ENCODE results near the gene KRTAP4-5. TPM values are rescaled to one million over a fixed set of nuclear protein-coding genes. Genes with fewer than 3 reads are reported as not detected.
"Not testable (repeated sequence)": the region's sequence is repeated elsewhere in the genome, so short reads cannot be mapped to it uniquely, and the experiment has no call there.

The KRTAP4-5 gene
- total RNA-seq, 1 donor from 2014 or later, result not detected

GRCh38 chr17:41153856-41154255 lies 4.2 kb upstream of the KRTAP4-5 start:
- TF ChIP-seq CTCF (IDR thresholded peaks at IDR 0.05; ENCODE audit: insufficient read depth, low read depth, low read length), result no peak
- no peak for TF ChIP-seq EZH2 (IDR thresholded peaks at IDR 0.05; ENCODE audit: insufficient read depth, low read length)
- FAIRE-seq, result no peak
- H3K36me3 ChIP-seq (ENCODE audit: insufficient read depth, low read length), result no peaks in the 10 kb centered on the region
- H3K4me3 ChIP-seq (ENCODE audit: insufficient read depth, low read depth, low read length), result no peak overlapping the region
- H3K9me3 ChIP-seq (ENCODE audit: insufficient read depth, low read depth, low read length), result no peaks in the 10 kb centered on the region
- no peaks in the 10 kb centered on the region for H4K20me1 ChIP-seq (ENCODE audit: insufficient read depth, low read length)
- Mint-ChIP-seq H3K27me3 (ENCODE audit: low read depth, unreplicated experiment) (peaks cover 5% of the 10 kb centered on the region), H3K27ac (ENCODE audit: unreplicated experiment) (no peak overlapping the region), H3K9me3 (ENCODE audit: unreplicated experiment) (no peaks in the 10 kb centered on the region), H3K4me3 (ENCODE audit: unreplicated experiment) (no peak overlapping the region), H3K36me3 (ENCODE audit: low read depth, unreplicated experiment) (no peaks in the 10 kb centered on the region), H3K4me1 (ENCODE audit: low read depth, unreplicated experiment) (no peaks in the 10 kb centered on the region)
- H3K9ac ChIP-seq (ENCODE audit: low read length), result no peak overlapping the region
- H2AFZ ChIP-seq (ENCODE audit: low read depth, low read length), result no peak overlapping the region
- no peak for DNase-seq (ENCODE audit: low read depth)
- H3K27ac ChIP-seq (ENCODE audit: low read depth, low read length), result no peak overlapping the region
- no peak overlapping the region for H3K4me2 ChIP-seq (ENCODE audit: low read length)
- no peaks in the 10 kb centered on the region for H3K4me1 ChIP-seq (ENCODE audit: insufficient read depth, low read length)
- no peaks in the 10 kb centered on the region for H3K79me2 ChIP-seq (ENCODE audit: insufficient read depth, low read length)
- H3K27me3 ChIP-seq (ENCODE audit: insufficient read depth, low read length), result no peaks in the 10 kb centered on the region

GRCh38 chr17:41151525-41151924 lies 1.9 kb upstream of the KRTAP4-5 start:
- Histone ChIP-seq H3K79me2 (ENCODE audit: insufficient read depth, low read length) (no peaks in the 10 kb centered on the region), H2AFZ (ENCODE audit: low read depth, low read length) (no peak overlapping the region), H3K27ac (ENCODE audit: low read depth, low read length) (no peak overlapping the region), H3K9ac (ENCODE audit: low read length) (no peak overlapping the region), H3K4me1 (ENCODE audit: insufficient read depth, low read length) (no peaks in the 10 kb centered on the region), H3K4me3 (ENCODE audit: insufficient read depth, low read depth, low read length) (no peak overlapping the region), H3K36me3 (ENCODE audit: insufficient read depth, low read length) (no peaks in the 10 kb centered on the region), H4K20me1 (ENCODE audit: insufficient read depth, low read length) (no peaks in the 10 kb centered on the region), H3K4me2 (ENCODE audit: low read length) (no peak overlapping the region), H3K27me3 (ENCODE audit: insufficient read depth, low read length) (no peaks in the 10 kb centered on the region), H3K9me3 (ENCODE audit: insufficient read depth, low read depth, low read length) (no peaks in the 10 kb centered on the region)
- Mint-ChIP-seq H3K27me3 (ENCODE audit: low read depth, unreplicated experiment) (peaks cover 5% of the 10 kb centered on the region), H3K4me3 (ENCODE audit: unreplicated experiment) (no peak overlapping the region), H3K36me3 (ENCODE audit: low read depth, unreplicated experiment) (no peaks in the 10 kb centered on the region), H3K27ac (ENCODE audit: unreplicated experiment) (no peak overlapping the region), H3K4me1 (ENCODE audit: low read depth, unreplicated experiment) (no peaks in the 10 kb centered on the region), H3K9me3 (ENCODE audit: unreplicated experiment) (no peaks in the 10 kb centered on the region)
- TF ChIP-seq EZH2 (IDR thresholded peaks at IDR 0.05; ENCODE audit: insufficient read depth, low read length) (no peak), CTCF (IDR thresholded peaks at IDR 0.05; ENCODE audit: insufficient read depth, low read depth, low read length) (no peak)
- no peak for DNase-seq (ENCODE audit: low read depth)
- no peak for FAIRE-seq

- Histone ChIP-seq H3K27ac (ENCODE audit: low read depth, low read length) (no peak overlapping the region), H3K9me3 (ENCODE audit: insufficient read depth, low read depth, low read length) (no peaks in the 10 kb centered on the region), H4K20me1 (ENCODE audit: insufficient read depth, low read length) (no peaks in the 10 kb centered on the region), H3K4me3 (ENCODE audit: insufficient read depth, low read depth, low read length) (no peak overlapping the region), H2AFZ (ENCODE audit: low read depth, low read length) (no peak overlapping the region), H3K79me2 (ENCODE audit: insufficient read depth, low read length) (no peaks in the 10 kb centered on the region), H3K27me3 (ENCODE audit: insufficient read depth, low read length) (no peaks in the 10 kb centered on the region), H3K36me3 (ENCODE audit: insufficient read depth, low read length) (no peaks in the 10 kb centered on the region), H3K4me2 (ENCODE audit: low read length) (no peak overlapping the region), H3K9ac (ENCODE audit: low read length) (no peak overlapping the region), H3K4me1 (ENCODE audit: insufficient read depth, low read length) (no peaks in the 10 kb centered on the region)
- Mint-ChIP-seq H3K36me3 (ENCODE audit: low read depth, unreplicated experiment) (no peaks in the 10 kb centered on the region), H3K27ac (ENCODE audit: unreplicated experiment) (no peak overlapping the region), H3K9me3 (ENCODE audit: unreplicated experiment) (no peaks in the 10 kb centered on the region), H3K27me3 (ENCODE audit: low read depth, unreplicated experiment) (peaks cover 5% of the 10 kb centered on the region), H3K4me3 (ENCODE audit: unreplicated experiment) (no peak overlapping the region), H3K4me1 (ENCODE audit: low read depth, unreplicated experiment) (no peaks in the 10 kb centered on the region)
- DNase-seq (ENCODE audit: low read depth), result no peak
- no peak for FAIRE-seq
- TF ChIP-seq EZH2 (IDR thresholded peaks at IDR 0.05; ENCODE audit: insufficient read depth, low read length) (no peak), CTCF (IDR thresholded peaks at IDR 0.05; ENCODE audit: insufficient read depth, low read depth, low read length) (no peak)
Measured at GRCh38 chr17:41150026-41150425, 401 bp upstream of the KRTAP4-5 start.

DNA sequence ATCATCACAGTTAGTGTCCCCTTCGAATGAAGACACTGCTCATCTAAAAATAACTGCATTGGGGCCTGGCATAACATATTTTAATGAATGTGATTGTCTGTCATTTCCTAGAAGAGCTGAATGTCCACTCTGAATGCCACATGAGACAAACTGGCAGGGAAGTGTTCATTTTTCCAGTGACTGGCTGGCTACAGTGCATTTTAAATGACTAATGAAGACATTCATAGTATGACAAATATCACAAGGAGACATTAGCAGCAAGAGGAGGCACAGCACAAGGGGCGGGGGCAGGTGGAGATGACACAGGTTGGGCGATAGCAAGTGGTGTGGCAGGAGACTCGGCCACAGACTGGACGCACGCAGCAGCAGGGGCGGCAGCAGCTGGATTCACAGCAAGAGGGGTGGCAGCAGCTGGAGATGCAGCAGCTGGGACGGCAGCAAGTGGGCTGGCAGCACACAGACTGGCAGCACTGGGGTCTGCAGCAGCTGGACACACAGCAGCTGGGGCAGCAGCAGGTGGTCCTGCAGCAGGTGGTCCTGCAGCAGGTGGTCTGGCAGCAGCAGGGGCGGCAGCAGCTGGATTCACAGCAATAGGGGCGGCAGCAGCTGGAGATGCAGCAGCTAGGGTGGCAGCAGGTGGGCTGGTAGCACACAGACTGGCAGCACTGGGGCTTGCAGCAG lies 514 bp downstream of the KRTAP4-5 start:
- not testable (repeated sequence) for H3K4me1 ChIP-seq (ENCODE audit: insufficient read depth, low read length); H3K27me3 ChIP-seq (ENCODE audit: insufficient read depth, low read length); H4K20me1 ChIP-seq (ENCODE audit: insufficient read depth, low read length); H3K9ac ChIP-seq (ENCODE audit: low read length); H2AFZ ChIP-seq (ENCODE audit: low read depth, low read length); H3K27ac Mint-ChIP-seq (ENCODE audit: unreplicated experiment); H3K9me3 ChIP-seq (ENCODE audit: insufficient read depth, low read depth, low read length); H3K9me3 Mint-ChIP-seq (ENCODE audit: unreplicated experiment); H3K36me3 Mint-ChIP-seq (ENCODE audit: low read depth, unreplicated experiment); H3K27ac ChIP-seq (ENCODE audit: low read depth, low read length); DNase-seq (ENCODE audit: low read depth); H3K79me2 ChIP-seq (ENCODE audit: insufficient read depth, low read length); FAIRE-seq; H3K4me1 Mint-ChIP-seq (ENCODE audit: low read depth, unreplicated experiment); H3K4me3 ChIP-seq (ENCODE audit: insufficient read depth, low read depth, low read length); H3K4me3 Mint-ChIP-seq (ENCODE audit: unreplicated experiment); H3K36me3 ChIP-seq (ENCODE audit: insufficient read depth, low read length); H3K4me2 ChIP-seq (ENCODE audit: low read length); H3K27me3 Mint-ChIP-seq (ENCODE audit: low read depth, unreplicated experiment)
